Neural cell (in vitro differentiated cells): Measurements from ENCODE around the gene LACRT. TPM values are rescaled to one million over a fixed set of nuclear protein-coding genes. Genes with fewer than 3 reads are reported as not detected.

ENCODE experiments used
- H2AFZ ChIP-seq: fragments of 200-600, 300-800 bp; sonication (generic), shearing (Covaris generic); 2 replicates; pipeline ENCODE4 v1.6.0; 2014; ENCODE audit warnings: low read depth, mild to moderate bottlenecking, antibody characterized with exemption, low read length, moderate library complexity
- H3F3A ChIP-seq: fragments of 200-600 bp; shearing (Covaris generic); 2 replicates; pipeline ENCODE4 v1.6.1; 2016; ENCODE audit warnings: mild to moderate bottlenecking, moderate library complexity, mixed read lengths, antibody characterized with exemption, low read length; ENCODE audit not compliant: insufficient read depth, poor library complexity, severe bottlenecking
- H3K27ac ChIP-seq: fragments of 200-600, 300-800 bp; sonication (generic), shearing (Covaris generic); 2 replicates; pipeline ENCODE4 v1.5.1; 2014; ENCODE audit warnings: mild to moderate bottlenecking, low read length, moderate library complexity
- H3K27me3 ChIP-seq: fragments of 300-800, 200-600 bp; sonication (generic), shearing (Covaris generic); 2 replicates; pipeline ENCODE4 v1.6.0; 2014; ENCODE audit warnings: mild to moderate bottlenecking, low read depth, low read length, moderate library complexity; ENCODE audit not compliant: insufficient read depth
- H3K36me3 ChIP-seq: fragments of 300-800, 200-600 bp; sonication (generic), shearing (Covaris generic); 2 replicates; pipeline ENCODE4 v1.5.1; 2014; ENCODE audit warnings: mild to moderate bottlenecking, antibody characterized with exemption, low read length, moderate library complexity; ENCODE audit not compliant: insufficient read depth
- H3K4me2 ChIP-seq: fragments of 300-800, 200-600 bp; sonication (generic), shearing (Covaris generic); 2 replicates; pipeline ENCODE4 v1.6.0; 2014; ENCODE audit warnings: mild to moderate bottlenecking, low read length
- H3K4me3 ChIP-seq: fragments of 300-800, 200-600 bp; sonication (generic), shearing (Covaris generic); 2 replicates; pipeline ENCODE4 v1.5.1; 2014; ENCODE audit warnings: mild to moderate bottlenecking, low read length, moderate library complexity
- H3K79me2 ChIP-seq: fragments of 200-600 bp; shearing (Covaris generic); replicated peaks from 2 replicates; pipeline ENCODE4 v1.6.0; 2014; ENCODE audit warnings: mild to moderate bottlenecking, low read length, moderate library complexity; ENCODE audit not compliant: insufficient read depth
- H3K9ac ChIP-seq: fragments of 300-800, 200-600 bp; sonication (generic), shearing (Covaris generic); 2 replicates; pipeline ENCODE4 v1.6.1; 2016; ENCODE audit warnings: mild to moderate bottlenecking, low read length, mixed read lengths
- H3K9me2 ChIP-seq: fragments of 200-600 bp; shearing (Covaris generic); 2 replicates; pipeline ENCODE4 v1.6.1; 2016; ENCODE audit warnings: mild to moderate bottlenecking, low read length, mixed read lengths; ENCODE audit not compliant: insufficient read depth
- H3K9me3 ChIP-seq: fragments of 200-600, 300-800 bp; sonication (generic), shearing (Covaris generic); 2 replicates; pipeline ENCODE4 v1.6.1; 2016; ENCODE audit warnings: mild to moderate bottlenecking, mixed run types, low read length, moderate library complexity, mixed read lengths
- H4K20me1 ChIP-seq: fragments of 200-600 bp; shearing (Covaris generic); 2 replicates; pipeline ENCODE4 v1.6.1; 2016; ENCODE audit warnings: mild to moderate bottlenecking, mixed run types; ENCODE audit not compliant: insufficient read depth
- CTCF ChIP-seq: fragments of 450-650 bp; IDR thresholded peaks from 2 replicates; pipeline ENCODE4 v1.5.1; 2014; ENCODE audit warnings: antibody characterized with exemption, mild to moderate bottlenecking, moderate library complexity; ENCODE audit not compliant: poor library complexity, severe bottlenecking
- EP300 ChIP-seq: fragments of 450-650 bp; conservative IDR thresholded peaks from 2 replicates; pipeline ENCODE4 v1.6.1; 2014; ENCODE audit warnings: antibody characterized with exemption, mild to moderate bottlenecking, moderate library complexity; ENCODE audit not compliant: poor library complexity, severe bottlenecking
- EZH2 ChIP-seq: fragments of 200-600, 300-800 bp; shearing (Covaris generic), sonication (generic); IDR thresholded peaks from 2 replicates; pipeline ENCODE4 v1.6.1; 2014; ENCODE audit warnings: antibody characterized with exemption, low read length, borderline replicate concordance, mild to moderate bottlenecking; ENCODE audit not compliant: insufficient read depth, poor library complexity, severe bottlenecking
- MXI1 ChIP-seq: fragments of 450-650 bp; conservative IDR thresholded peaks from 2 replicates; pipeline ENCODE4 v1.6.1; 2014; ENCODE audit warnings: antibody characterized with exemption, mild to moderate bottlenecking; ENCODE audit not compliant: poor library complexity, severe bottlenecking
- POLR2AphosphoS5 ChIP-seq: IDR thresholded peaks from 2 replicates; pipeline ENCODE4 v1.6.1; 2012
- RAD21 ChIP-seq: fragments of 450-650 bp; conservative IDR thresholded peaks from 2 replicates; pipeline ENCODE4 v1.6.1; 2014; ENCODE audit warnings: antibody characterized with exemption, mild to moderate bottlenecking, moderate library complexity
- REST ChIP-seq: IDR thresholded peaks from 2 replicates; pipeline ENCODE4 v1.6.1; 2012; ENCODE audit warnings: borderline replicate concordance
- SMC3 ChIP-seq: fragments of 450-650 bp; conservative IDR thresholded peaks from 2 replicates; pipeline ENCODE4 v1.6.1; 2014; ENCODE audit warnings: antibody characterized with exemption, mild to moderate bottlenecking, moderate library complexity; ENCODE audit not compliant: poor library complexity
- TAF1 ChIP-seq: IDR thresholded peaks from 2 replicates; pipeline ENCODE4 v1.6.1; 2012; ENCODE audit warnings: low read depth
- polyA plus RNA-seq: library from polyadenylated mRNA; depleted of rRNA; stranded (reverse); fragments of >200 nt; gene quantifications from 2 replicates; pipeline ENCODE4 v1.2.3, GENCODE V29; 2014

The LACRT gene
- polyA plus RNA-seq, 1 donor from 2014 or later, result not detected

GRCh38 chr12:54616933-54617680 is 17.6 kb downstream of the LACRT start:
- H3K27me3 ChIP-seq, result no peaks in the 10 kb centered on the region
- H4K20me1 ChIP-seq, result no peaks in the 10 kb centered on the region
- H3K27ac ChIP-seq, result no peak overlapping the region
- H3K9ac ChIP-seq, result no peak overlapping the region
- H3K4me2 ChIP-seq, result no peak overlapping the region
- no peaks in the 10 kb centered on the region for H3K79me2 ChIP-seq
- H3K4me3 ChIP-seq, result no peak overlapping the region
- no peaks in the 10 kb centered on the region for H3K9me3 ChIP-seq
- H3K36me3 ChIP-seq, result no peaks in the 10 kb centered on the region
- TF ChIP-seq MXI1 (no peak), TAF1 (no peak), EP300 (no peak), EZH2 (no peak)
- no peak overlapping the region for H2AFZ ChIP-seq
- H3F3A ChIP-seq, result no peaks in the 10 kb centered on the region
- no peaks in the 10 kb centered on the region for H3K9me2 ChIP-seq

- Histone ChIP-seq H2AFZ (no peak overlapping the region), H3K27me3 (no peaks in the 10 kb centered on the region), H3K4me3 (no peak overlapping the region), H3F3A (no peaks in the 10 kb centered on the region), H3K9me2 (no peaks in the 10 kb centered on the region), H3K4me2 (no peak overlapping the region), H3K9ac (no peak overlapping the region), H3K36me3 (no peaks in the 10 kb centered on the region), H3K9me3 (no peaks in the 10 kb centered on the region), H4K20me1 (no peaks in the 10 kb centered on the region), H3K27ac (no peak overlapping the region), H3K79me2 (no peaks in the 10 kb centered on the region)
- no peak for TF ChIP-seq SMC3
- TF ChIP-seq EZH2, result no peak
- no peak for TF ChIP-seq TAF1
- no peak for TF ChIP-seq CTCF
- no peak for TF ChIP-seq MXI1
- no peak for TF ChIP-seq POLR2AphosphoS5
- TF ChIP-seq RAD21, result no peak
- TF ChIP-seq REST, result no peak
- TF ChIP-seq EP300, result no peak
These were observed 22.4 kb downstream of the LACRT start for GRCh38 chr12:54612225-54612750.
